Measurements from ENCODE around the gene PRRX2.

The PRRX2 gene

DNA sequence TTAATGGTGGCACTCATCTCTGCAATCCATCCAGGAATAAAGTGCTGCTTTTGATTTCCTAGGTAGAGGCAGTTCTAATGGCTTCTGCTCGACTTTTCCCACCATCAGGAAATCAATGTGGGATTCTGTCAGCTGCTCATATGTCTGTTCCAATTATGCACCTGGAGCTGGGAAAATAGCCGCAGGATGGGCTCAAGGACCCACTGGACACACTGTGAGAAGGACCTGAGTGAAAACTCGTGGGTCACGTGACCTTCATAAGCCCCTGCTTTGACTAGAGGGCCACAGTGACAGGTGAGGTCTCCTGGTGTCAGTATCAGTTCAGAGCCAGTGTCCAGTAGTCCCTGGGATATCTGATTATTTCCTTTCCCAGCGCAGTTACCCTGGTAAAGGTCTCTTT lies 105.3 kb downstream of the PRRX2 start:
- Mint-ChIP-seq H3K9me3 (no peaks in the 10 kb centered on the region), H3K36me3 (ENCODE audit: low read depth) (no peaks in the 10 kb centered on the region), H3K27me3 (ENCODE audit: low read depth) (no peaks in the 10 kb centered on the region), H3K27ac (no peak overlapping the region), H3K4me3 (no peak overlapping the region), H3K4me1 (ENCODE audit: low read depth) (peaks cover 2% of the 10 kb centered on the region)
- DNase-seq (ENCODE audit: low spot score), result no peak
